ENCODE measurements around the gene ATRAID. TPM values are rescaled to one million over a fixed set of nuclear protein-coding genes. Genes with fewer than 3 reads are reported as not detected.

Gene ATRAID
- total RNA-seq, 1 experiment from 2014 or later = 108 TPM

DNA sequence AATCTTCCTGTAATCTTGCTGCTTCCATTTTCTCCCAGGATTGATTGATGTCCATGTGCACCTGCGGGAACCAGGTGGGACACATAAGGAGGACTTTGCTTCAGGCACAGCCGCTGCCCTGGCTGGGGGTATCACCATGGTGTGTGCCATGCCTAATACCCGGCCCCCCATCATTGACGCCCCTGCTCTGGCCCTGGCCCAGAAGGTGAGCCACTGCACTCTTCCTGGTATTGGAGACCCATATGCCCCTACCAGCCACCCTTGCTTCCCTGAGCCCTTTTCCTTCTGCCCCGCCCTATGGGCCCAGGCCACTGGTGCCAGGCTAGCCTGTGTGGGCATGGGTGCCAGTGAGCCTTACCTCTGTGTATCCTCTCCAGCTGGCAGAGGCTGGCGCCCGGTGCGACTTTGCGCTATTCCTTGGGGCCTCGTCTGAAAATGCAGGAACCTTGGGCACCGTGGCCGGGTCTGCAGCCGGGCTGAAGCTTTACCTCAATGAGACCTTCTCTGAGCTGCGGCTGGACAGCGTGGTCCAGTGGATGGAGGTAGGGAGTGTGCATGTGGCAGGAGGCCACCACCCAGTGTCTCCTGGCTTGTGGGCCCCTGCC is 25.6 kb downstream of the ATRAID start:
- H3K18ac ChIP-seq (ENCODE audit: insufficient read length, low read depth, low read length) = no peak overlapping the region
- no peak overlapping the region for H2BK12ac ChIP-seq (ENCODE audit: insufficient read length, low read depth, low read length)
- no peak overlapping the region for H2AK5ac ChIP-seq (ENCODE audit: insufficient read length, low read length)
- no peak overlapping the region for H2BK120ac ChIP-seq (ENCODE audit: low read depth, low read length, poor library complexity, severe bottlenecking)
- H4K5ac ChIP-seq (ENCODE audit: insufficient read length, low read depth, low read length) = no peak overlapping the region
- H3K23ac ChIP-seq (ENCODE audit: insufficient read length, low read depth, low read length) = no peak overlapping the region
- H3K4me1 ChIP-seq (ENCODE audit: insufficient read depth, low read length) = no peaks in the 10 kb centered on the region
- peaks cover 63 to 100% (median 99%) of the 10 kb centered on the region in 3 experiments for H3K36me3 Mint-ChIP-seq (ENCODE audit: insufficient read depth in 1 of 3, low read depth in 3 of 3)
- no CpG with 5 or more reads among the region's 15 CpGs for WGBS (ENCODE audit: extremely low coverage, insufficient read length, low lambda C conversion rate)
- H3K14ac ChIP-seq (ENCODE audit: insufficient read depth, low read length) = no peak overlapping the region
- no peak overlapping the region for H3K4ac ChIP-seq (ENCODE audit: low read depth, low read length)
- no peak overlapping the region for H3K56ac ChIP-seq (ENCODE audit: insufficient read length, low read depth, low read length)
- H3K27ac Mint-ChIP-seq = no peak overlapping the region; a peak in 1 of 7 replicates
- H4K20me1 ChIP-seq (ENCODE audit: control insufficient read depth, insufficient read depth, insufficient read length) = peaks cover 2% of the 10 kb centered on the region
- no peak overlapping the region for H2AFZ ChIP-seq (ENCODE audit: low read length)
- no peak overlapping the region for H3K27ac ChIP-seq (ENCODE audit: insufficient read length, low read depth, low read length)
- no peak overlapping the region; a peak in 1 of 5 replicates for H3K4me3 Mint-ChIP-seq
- no peaks in the 10 kb centered on the region for H3K4me1 Mint-ChIP-seq
- H2BK5ac ChIP-seq (ENCODE audit: insufficient read length, low read length) = no peak overlapping the region
- no peak overlapping the region for H4K91ac ChIP-seq (ENCODE audit: insufficient read length, low read depth, low read length)
- no peaks in the 10 kb centered on the region for H3K27me3 Mint-ChIP-seq (ENCODE audit: low read depth)
- no peak overlapping the region for H2BK15ac ChIP-seq (ENCODE audit: low read depth, low read length)
- no peak overlapping the region for H3K4me2 ChIP-seq (ENCODE audit: insufficient read depth, insufficient read length, low read length)
- no peaks in the 10 kb centered on the region for H3K23me2 ChIP-seq (ENCODE audit: insufficient read length, low read depth, low read length, poor library complexity, severe bottlenecking)
- no peaks in the 10 kb centered on the region for H3K79me2 ChIP-seq (ENCODE audit: insufficient read depth, low read length)
- H3K27me3 ChIP-seq (ENCODE audit: insufficient read depth, low read length) = no peaks in the 10 kb centered on the region
- no peak overlapping the region for H4K8ac ChIP-seq (replicated peaks; ENCODE audit: insufficient read length, low read depth, low read length)
- DNase-seq = no peak
- TF ChIP-seq, protein P1, sequence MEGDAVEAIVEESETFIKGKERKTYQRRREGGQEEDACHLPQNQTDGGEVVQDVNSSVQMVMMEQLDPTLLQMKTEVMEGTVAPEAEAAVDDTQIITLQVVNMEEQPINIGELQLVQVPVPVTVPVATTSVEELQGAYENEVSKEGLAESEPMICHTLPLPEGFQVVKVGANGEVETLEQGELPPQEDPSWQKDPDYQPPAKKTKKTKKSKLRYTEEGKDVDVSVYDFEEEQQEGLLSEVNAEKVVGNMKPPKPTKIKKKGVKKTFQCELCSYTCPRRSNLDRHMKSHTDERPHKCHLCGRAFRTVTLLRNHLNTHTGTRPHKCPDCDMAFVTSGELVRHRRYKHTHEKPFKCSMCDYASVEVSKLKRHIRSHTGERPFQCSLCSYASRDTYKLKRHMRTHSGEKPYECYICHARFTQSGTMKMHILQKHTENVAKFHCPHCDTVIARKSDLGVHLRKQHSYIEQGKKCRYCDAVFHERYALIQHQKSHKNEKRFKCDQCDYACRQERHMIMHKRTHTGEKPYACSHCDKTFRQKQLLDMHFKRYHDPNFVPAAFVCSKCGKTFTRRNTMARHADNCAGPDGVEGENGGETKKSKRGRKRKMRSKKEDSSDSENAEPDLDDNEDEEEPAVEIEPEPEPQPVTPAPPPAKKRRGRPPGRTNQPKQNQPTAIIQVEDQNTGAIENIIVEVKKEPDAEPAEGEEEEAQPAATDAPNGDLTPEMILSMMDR (conservative IDR thresholded peaks at IDR 0.05) = no peak
- no peaks in the 10 kb centered on the region for H3K79me1 ChIP-seq (ENCODE audit: insufficient read depth, low read depth, low read length, poor library complexity, severe bottlenecking)
- no peaks in the 10 kb centered on the region for H3K9me3 Mint-ChIP-seq
- no peak overlapping the region for H3K9ac ChIP-seq (ENCODE audit: extremely low read depth, insufficient read length, low read length)
- no peak overlapping the region for H3T11ph ChIP-seq (ENCODE audit: low read length)
- no peak overlapping the region for H2BK20ac ChIP-seq (ENCODE audit: low read depth, low read length, poor library complexity, severe bottlenecking)
- H3K9me3 ChIP-seq (ENCODE audit: control insufficient read depth, low read depth, low read length) = no peaks in the 10 kb centered on the region
